Measurements from ENCODE around the gene ABCB8. TPM values are rescaled to one million over a fixed set of nuclear protein-coding genes. Genes with fewer than 3 reads are reported as not detected.
A peak's percentile ranks its signal among the peaks of the same experiment; 100 is the strongest.

ABCB8 gene
- total RNA-seq, 1 donor from 2014 or later = 56.9 TPM

- Mint-ChIP-seq H3K27ac (peak overlapping the region; percentile 86), H3K4me3 (peak overlapping the region; percentile 59), H3K4me1 (ENCODE audit: low read depth) (peaks cover 63% of the 10 kb centered on the region), H3K27me3 (ENCODE audit: insufficient read depth) (no peaks in the 10 kb centered on the region), H3K36me3 (ENCODE audit: low read depth) (peaks cover 6% of the 10 kb centered on the region), H3K9me3 (no peaks in the 10 kb centered on the region)
- intact Hi-C loops (cut with micrococcal nuclease) = loop anchor here (1.0 to 10.0 kb wide), 3 partner anchors 27 to 687 kb away; partner anchors contain the start of genes ACTR3C, KCNH2 and LRRC61
- no peak for DNase-seq (ENCODE audit: low spot score)
Measured at GRCh38 chr7:151012031-151012692, 16.1 kb upstream of the ABCB8 start.

DNA sequence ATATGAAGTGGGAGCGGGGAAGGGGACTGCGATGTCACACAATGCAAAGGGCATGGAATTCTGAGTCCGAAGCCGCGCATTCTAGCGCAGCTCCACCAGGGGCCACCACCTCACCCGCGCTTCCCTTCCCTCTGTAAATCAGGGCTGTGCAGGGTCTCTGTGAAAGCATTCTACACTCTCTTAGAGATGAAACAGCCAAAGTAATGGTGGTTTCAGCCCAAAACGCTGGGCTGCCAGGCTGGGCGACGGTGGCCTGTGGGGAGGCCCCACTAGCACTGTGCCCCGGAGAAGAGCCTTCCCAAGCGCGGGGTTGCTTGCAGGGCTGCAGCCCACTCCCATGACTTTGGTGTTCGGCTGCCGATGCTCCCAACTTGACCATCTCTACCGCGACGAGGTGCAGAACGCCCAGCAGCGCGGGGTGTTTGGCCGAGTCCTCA is 15.3 kb upstream of the ABCB8 start:
- Mint-ChIP-seq H3K9me3 (no peaks in the 10 kb centered on the region), H3K4me1 (ENCODE audit: low read depth) (peaks cover 63% of the 10 kb centered on the region), H3K27ac (peak overlapping the region; percentile 86), H3K36me3 (ENCODE audit: low read depth) (peaks cover 6% of the 10 kb centered on the region), H3K27me3 (ENCODE audit: insufficient read depth) (no peaks in the 10 kb centered on the region), H3K4me3 (peak overlapping the region; percentile 59)
- intact Hi-C loops (cut with micrococcal nuclease) = loop anchor here (1.0 to 10.0 kb wide), 4 partner anchors 15 to 688 kb away; partner anchors contain the start of genes ABCB8, ACTR3C, KCNH2 and LRRC61
- no peak for DNase-seq (ENCODE audit: low spot score)

DNA sequence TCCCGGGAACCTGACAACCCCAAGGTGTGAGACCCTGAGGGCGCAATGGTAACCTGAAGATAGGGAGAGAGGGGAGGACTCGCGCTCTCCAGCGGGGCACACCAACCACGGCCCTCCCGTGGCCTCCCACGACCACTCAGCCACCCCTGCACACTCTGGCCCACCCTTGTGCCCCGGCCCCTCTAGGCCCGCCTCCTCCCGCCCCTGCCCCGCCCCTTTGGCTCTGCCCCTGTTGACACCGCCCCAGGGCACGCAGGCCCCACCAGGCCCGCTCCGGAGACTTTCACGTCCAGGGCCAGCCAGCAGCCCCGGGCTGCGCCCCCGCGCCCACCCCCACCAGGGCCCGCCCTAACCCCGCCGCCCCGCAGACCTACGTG is 14.9 kb upstream of the ABCB8 start:
- H3K4me1 Mint-ChIP-seq (ENCODE audit: low read depth) = peaks cover 63% of the 10 kb centered on the region
- peak overlapping the region; percentile 83 for H3K27ac Mint-ChIP-seq
- peaks cover 6% of the 10 kb centered on the region for H3K36me3 Mint-ChIP-seq (ENCODE audit: low read depth)
- peaks cover 2% of the 10 kb centered on the region for H3K27me3 Mint-ChIP-seq (ENCODE audit: insufficient read depth)
- no peak for DNase-seq (ENCODE audit: low spot score)
- no peaks in the 10 kb centered on the region for H3K9me3 Mint-ChIP-seq
- intact Hi-C loops (cut with micrococcal nuclease) = loop anchor here (1.0 to 10.0 kb wide), 3 partner anchors 15 to 689 kb away; partner anchors contain the start of genes ABCB8, ACTR3C, KCNH2 and LRRC61
- peak overlapping the region; percentile 90 for H3K4me3 Mint-ChIP-seq

DNA sequence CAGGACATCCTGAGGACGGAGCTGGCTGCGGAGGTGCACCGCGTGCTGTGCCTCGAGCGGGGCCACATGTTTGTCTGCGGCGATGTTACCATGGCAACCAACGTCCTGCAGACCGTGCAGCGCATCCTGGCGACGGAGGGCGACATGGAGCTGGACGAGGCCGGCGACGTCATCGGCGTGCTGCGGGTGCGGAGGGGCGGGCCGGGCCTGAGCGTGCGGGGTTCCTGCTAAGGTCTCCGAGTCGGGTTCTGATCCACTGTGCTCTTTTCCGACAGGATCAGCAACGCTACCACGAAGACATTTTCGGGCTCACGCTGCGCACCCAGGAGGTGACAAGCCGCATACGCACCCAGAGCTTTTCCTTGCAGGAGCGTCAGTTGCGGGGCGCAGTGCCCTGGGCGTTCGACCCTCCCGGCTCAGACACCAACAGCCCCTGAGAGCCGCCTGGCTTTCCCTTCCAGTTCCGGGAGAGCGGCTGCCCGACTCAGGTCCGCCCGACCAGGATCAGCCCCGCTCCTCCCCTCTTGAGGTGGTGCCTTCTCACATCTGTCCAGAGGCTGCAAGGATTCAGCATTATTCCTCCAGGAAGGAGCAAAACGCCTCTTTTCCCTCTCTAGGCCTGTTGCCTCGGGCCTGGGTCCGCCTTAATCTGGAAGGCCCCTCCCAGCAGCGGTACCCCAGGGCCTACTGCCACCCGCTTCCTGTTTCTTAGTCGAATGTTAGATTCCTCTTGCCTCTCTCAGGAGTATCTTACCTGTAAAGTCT is 14.3 kb upstream of the ABCB8 start:
- peaks cover 61% of the 10 kb centered on the region for H3K4me1 Mint-ChIP-seq (ENCODE audit: low read depth)
- peak overlapping the region; percentile 97 for H3K27ac Mint-ChIP-seq
- H3K36me3 Mint-ChIP-seq (ENCODE audit: low read depth) = peaks cover 6% of the 10 kb centered on the region
- DNase-seq (ENCODE audit: low spot score) = peak; percentile 88
- H3K9me3 Mint-ChIP-seq = no peaks in the 10 kb centered on the region
- peaks cover 6% of the 10 kb centered on the region for H3K27me3 Mint-ChIP-seq (ENCODE audit: insufficient read depth)
- peak overlapping the region; percentile 90 for H3K4me3 Mint-ChIP-seq
- intact Hi-C loops (cut with micrococcal nuclease) = loop anchor here (1.0 to 10.0 kb wide), 3 partner anchors 14 to 689 kb away; partner anchors contain the start of genes ABCB8, ACTR3C, KCNH2 and LRRC61

- Mint-ChIP-seq H3K36me3 (ENCODE audit: low read depth) (peaks cover 9% of the 10 kb centered on the region), H3K27ac (peak overlapping the region; percentile 97), H3K9me3 (no peaks in the 10 kb centered on the region), H3K27me3 (ENCODE audit: insufficient read depth) (peaks cover 13% of the 10 kb centered on the region), H3K4me1 (ENCODE audit: low read depth) (peaks cover 67% of the 10 kb centered on the region), H3K4me3 (peak overlapping the region; percentile 90)
- peak; percentile 31 for DNase-seq (ENCODE audit: low spot score)
- intact Hi-C loops (cut with micrococcal nuclease) = loop anchor here (5.0 to 10.0 kb wide), 4 partner anchors 38 to 690 kb away; partner anchors contain the start of genes ACTR3C, KCNH2 and LRRC61
Measured at GRCh38 chr7:151014950-151015349, 13.3 kb upstream of the ABCB8 start.

DNA sequence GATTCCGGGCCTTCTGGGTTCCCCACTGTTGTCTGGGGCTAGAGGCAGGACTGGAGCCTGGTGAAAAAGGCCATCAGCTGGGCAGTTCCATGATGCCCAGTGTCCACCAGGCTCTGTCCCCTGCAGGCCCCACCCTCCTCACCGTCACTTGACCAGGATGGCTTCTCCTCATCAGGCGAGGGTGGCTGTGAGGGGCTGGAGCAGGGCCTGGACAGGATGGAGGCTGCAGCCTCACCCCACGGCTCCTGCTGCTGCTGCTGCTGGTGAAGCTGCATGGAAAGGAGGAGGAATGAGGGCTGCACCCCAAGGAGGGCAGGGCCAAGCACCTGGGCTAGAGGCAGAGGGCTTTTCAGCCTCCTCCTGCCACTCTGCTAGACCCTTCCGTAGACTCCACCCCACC is 12.3 kb upstream of the ABCB8 start:
- no peak for DNase-seq (ENCODE audit: low spot score)
- intact Hi-C loops (cut with micrococcal nuclease) = loop anchor here (5.0 to 10.0 kb wide), 3 partner anchors 156 to 691 kb away; partner anchors contain the start of genes ACTR3C and LRRC61
- Mint-ChIP-seq H3K27me3 (ENCODE audit: insufficient read depth) (peaks cover 18% of the 10 kb centered on the region), H3K4me3 (no peak overlapping the region), H3K4me1 (ENCODE audit: low read depth) (peaks cover 57% of the 10 kb centered on the region), H3K36me3 (ENCODE audit: low read depth) (peaks cover 9% of the 10 kb centered on the region), H3K27ac (no peak overlapping the region), H3K9me3 (no peaks in the 10 kb centered on the region)

GRCh38 chr7:151016505-151016904 is 11.7 kb upstream of the ABCB8 start:
- H3K9me3 Mint-ChIP-seq = no peaks in the 10 kb centered on the region
- peaks cover 19% of the 10 kb centered on the region for H3K27me3 Mint-ChIP-seq (ENCODE audit: insufficient read depth)
- intact Hi-C loops (cut with micrococcal nuclease) = loop anchor here (5.0 to 10.0 kb wide), 3 partner anchors 156 to 692 kb away; partner anchors contain the start of genes ACTR3C and LRRC61

DNA sequence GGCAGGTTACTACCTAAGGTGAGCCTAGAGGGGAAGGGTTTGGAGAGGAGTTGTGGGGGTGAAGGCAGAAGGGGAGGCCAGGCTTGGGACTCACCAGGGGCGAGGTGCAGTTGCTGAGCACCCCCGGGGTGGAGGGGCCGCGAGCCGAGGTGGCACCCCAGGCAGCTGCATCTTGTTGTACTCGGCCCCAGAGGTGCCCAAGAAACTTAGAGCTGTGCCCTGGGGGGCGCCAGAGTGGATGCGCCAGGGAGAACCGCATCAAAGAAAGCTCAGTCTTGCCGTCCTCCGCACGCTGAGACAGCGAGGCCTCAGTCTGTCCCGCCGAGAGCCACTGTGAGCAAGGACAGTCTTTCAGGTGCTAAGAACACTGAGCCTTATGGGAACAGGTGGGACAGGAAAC is 11.3 kb upstream of the ABCB8 start:
- H3K9me3 Mint-ChIP-seq = no peaks in the 10 kb centered on the region
- no peak overlapping the region for H3K4me3 Mint-ChIP-seq
- H3K4me1 Mint-ChIP-seq (ENCODE audit: low read depth) = peaks cover 49% of the 10 kb centered on the region
- peaks cover 9% of the 10 kb centered on the region for H3K36me3 Mint-ChIP-seq (ENCODE audit: low read depth)
- no peak for DNase-seq (ENCODE audit: low spot score)
- no peak overlapping the region for H3K27ac Mint-ChIP-seq
- intact Hi-C loops (cut with micrococcal nuclease) = loop anchor here (5.0 to 10.0 kb wide), 3 partner anchors 155 to 692 kb away; partner anchors contain the start of genes ACTR3C and LRRC61
- H3K27me3 Mint-ChIP-seq (ENCODE audit: insufficient read depth) = peaks cover 19% of the 10 kb centered on the region

More at GRCh38 chr7:151016505-151016904, 11.7 kb upstream of the ABCB8 start:
- peaks cover 53% of the 10 kb centered on the region for H3K4me1 Mint-ChIP-seq (ENCODE audit: low read depth)
- peaks cover 9% of the 10 kb centered on the region for H3K36me3 Mint-ChIP-seq (ENCODE audit: low read depth)
- no peak for DNase-seq (ENCODE audit: low spot score)
- H3K27ac Mint-ChIP-seq = no peak overlapping the region
- H3K4me3 Mint-ChIP-seq = no peak overlapping the region

DNA sequence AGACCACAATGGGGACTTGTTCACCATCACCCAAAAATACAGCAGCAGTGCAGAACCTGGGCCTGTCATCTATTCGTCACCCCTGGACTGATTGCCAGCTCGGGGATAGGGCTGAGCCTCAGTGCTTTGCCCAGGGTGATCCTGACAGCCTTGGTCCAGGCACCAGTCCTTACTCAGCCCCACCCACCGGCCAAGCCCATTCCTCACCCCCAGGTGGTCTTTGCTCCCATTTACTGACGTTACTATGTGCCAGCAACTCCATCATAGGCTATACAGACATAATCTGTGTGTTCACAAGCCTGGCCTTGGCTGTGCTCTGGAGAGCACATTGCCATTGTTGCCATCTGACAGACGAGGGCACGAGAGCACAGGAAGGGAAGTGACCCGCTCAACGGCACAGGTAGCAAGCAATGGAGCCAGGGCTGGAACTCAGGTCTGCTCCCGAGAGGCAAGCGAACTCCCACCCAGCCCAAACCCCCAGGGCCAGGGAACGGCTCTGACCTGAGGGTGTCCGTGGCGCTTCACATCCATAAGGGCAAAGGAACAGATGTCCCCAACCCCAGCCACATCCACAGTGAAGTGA is 10.8 kb upstream of the ABCB8 start:
- Mint-ChIP-seq H3K36me3 (ENCODE audit: low read depth) (peaks cover 9% of the 10 kb centered on the region), H3K27ac (peak overlapping the region; percentile 67), H3K9me3 (no peaks in the 10 kb centered on the region), H3K4me3 (peak overlapping the region; percentile 82), H3K4me1 (ENCODE audit: low read depth) (peaks cover 44% of the 10 kb centered on the region), H3K27me3 (ENCODE audit: insufficient read depth) (peaks cover 19% of the 10 kb centered on the region)
- no peak for DNase-seq (ENCODE audit: low spot score)
- intact Hi-C loops (cut with micrococcal nuclease) = loop anchor here (5.0 to 10.0 kb wide), 3 partner anchors 155 to 693 kb away; partner anchors contain the start of genes ACTR3C and LRRC61

DNA sequence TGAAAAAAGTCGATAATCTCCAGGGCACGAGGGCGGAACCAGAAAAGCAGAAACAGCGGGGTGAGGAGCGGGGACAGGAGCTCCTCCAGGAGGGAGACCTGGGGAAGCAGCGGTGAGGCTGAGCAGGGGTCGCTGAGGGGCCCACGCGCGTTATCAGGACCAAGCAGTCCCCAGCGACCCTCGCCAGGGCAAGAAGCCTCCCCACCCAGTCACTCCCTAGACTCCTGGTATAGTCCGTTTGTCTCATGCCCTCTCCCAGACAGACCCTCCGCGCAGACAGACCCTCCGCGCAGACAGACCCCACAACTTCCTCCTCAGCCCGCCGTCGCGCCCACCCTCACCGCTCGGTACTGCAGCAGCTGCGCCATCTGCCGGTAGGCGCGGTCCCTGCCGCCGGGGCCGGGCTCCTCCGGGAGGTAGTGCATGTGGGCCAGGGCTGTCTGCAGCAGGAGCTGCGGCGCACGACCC is 10.3 kb upstream of the ABCB8 start:
- intact Hi-C loops (cut with micrococcal nuclease) = loop anchor here (1.0 to 10.0 kb wide), 10 partner anchors 8 to 693 kb away; partner anchors contain the start of genes ABCB8, ACTR3C, FASTK and LRRC61
- H3K4me1 Mint-ChIP-seq (ENCODE audit: low read depth) = peaks cover 39% of the 10 kb centered on the region
- no peaks in the 10 kb centered on the region for H3K9me3 Mint-ChIP-seq
- peaks cover 9% of the 10 kb centered on the region for H3K36me3 Mint-ChIP-seq (ENCODE audit: low read depth)
- peak overlapping the region; percentile 81 for H3K27ac Mint-ChIP-seq
- H3K4me3 Mint-ChIP-seq = peak overlapping the region; percentile 82
- H3K27me3 Mint-ChIP-seq (ENCODE audit: insufficient read depth) = peaks cover 19% of the 10 kb centered on the region
- peak; percentile 73 for DNase-seq (ENCODE audit: low spot score)

GRCh38 chr7:151018421-151019129 is 9.7 kb upstream of the ABCB8 start:
- intact Hi-C loops (cut with micrococcal nuclease) = loop anchor here (1.0 to 10.0 kb wide), 10 partner anchors 8 to 694 kb away; partner anchors contain the start of genes ABCB8, ACTR3C, FASTK and LRRC61
- peak overlapping the region; percentile 82 for H3K4me3 Mint-ChIP-seq
- DNase-seq (ENCODE audit: low spot score) = no peak
- peaks cover 9% of the 10 kb centered on the region for H3K36me3 Mint-ChIP-seq (ENCODE audit: low read depth)
- H3K27ac Mint-ChIP-seq = peak overlapping the region; percentile 81
- H3K9me3 Mint-ChIP-seq = no peaks in the 10 kb centered on the region
- peaks cover 19% of the 10 kb centered on the region for H3K27me3 Mint-ChIP-seq (ENCODE audit: insufficient read depth)
- H3K4me1 Mint-ChIP-seq (ENCODE audit: low read depth) = peaks cover 39% of the 10 kb centered on the region
